Islet of Langerhans (tissue), 1 donor: ENCODE results near the gene POLN.

Source experiments
- FAIRE-seq: peaks from one replicate; lab custom pipeline; 2011; peaks lifted over from hg19 to GRCh38; lab: Jason Lieb, UNC

Gene POLN

DNA sequence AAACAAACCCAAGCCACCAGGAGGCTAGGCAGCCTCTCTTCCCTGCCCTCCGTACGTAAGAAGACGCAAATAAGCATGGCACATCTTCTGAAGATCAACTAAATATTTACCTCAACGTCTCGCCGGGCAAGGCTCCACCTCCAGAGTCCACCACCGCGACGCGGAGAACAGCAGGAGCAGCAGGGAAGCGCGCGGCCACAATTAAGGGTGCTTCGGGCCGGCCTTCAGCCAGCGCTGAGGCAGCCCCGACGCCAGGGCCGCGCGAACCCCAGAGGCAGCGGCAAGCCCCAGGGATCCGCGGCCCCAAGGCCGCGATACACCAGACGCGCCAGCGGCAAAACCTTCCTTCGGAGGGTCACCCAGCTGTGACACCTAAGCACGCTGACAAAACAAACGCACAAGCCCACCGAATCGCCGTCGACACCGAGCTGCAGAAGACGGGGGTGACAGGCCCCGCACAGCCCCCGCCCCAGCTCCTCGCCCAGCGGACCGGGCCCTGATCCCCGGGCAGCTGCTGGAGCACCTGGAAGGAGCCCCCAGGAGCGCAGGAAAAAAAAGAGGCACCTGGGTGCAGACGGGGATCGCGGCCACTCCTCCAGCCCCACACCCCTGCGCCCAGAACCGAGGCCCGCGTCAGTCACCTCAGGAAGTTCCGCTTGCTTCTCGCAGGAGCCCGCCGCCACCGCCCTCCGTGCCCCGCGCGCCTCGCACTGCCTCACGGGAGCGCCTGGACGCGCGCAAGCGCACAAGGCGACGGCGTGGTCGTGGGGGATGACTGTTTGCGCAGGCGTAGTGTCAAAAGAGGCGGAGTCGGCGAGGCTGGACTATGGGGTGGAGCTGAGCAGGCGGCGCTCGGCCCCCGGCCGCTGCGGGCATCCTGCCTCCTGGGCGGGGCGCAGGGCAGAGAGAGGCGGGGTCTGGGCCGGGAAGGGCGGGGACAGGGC, at the start of gene POLN, which contains the start of gene HAUS3:
Gene POLN (minus strand): TSS at position 712 of the 944 bp plus-strand sequence. CDS start 12,890 bp downstream, outside the sequence.
Gene HAUS3 (minus strand): TSS at position 712 of the 944 bp plus-strand sequence. CDS start 1,175 bp downstream, outside the sequence.
- FAIRE-seq = no peak

DNA sequence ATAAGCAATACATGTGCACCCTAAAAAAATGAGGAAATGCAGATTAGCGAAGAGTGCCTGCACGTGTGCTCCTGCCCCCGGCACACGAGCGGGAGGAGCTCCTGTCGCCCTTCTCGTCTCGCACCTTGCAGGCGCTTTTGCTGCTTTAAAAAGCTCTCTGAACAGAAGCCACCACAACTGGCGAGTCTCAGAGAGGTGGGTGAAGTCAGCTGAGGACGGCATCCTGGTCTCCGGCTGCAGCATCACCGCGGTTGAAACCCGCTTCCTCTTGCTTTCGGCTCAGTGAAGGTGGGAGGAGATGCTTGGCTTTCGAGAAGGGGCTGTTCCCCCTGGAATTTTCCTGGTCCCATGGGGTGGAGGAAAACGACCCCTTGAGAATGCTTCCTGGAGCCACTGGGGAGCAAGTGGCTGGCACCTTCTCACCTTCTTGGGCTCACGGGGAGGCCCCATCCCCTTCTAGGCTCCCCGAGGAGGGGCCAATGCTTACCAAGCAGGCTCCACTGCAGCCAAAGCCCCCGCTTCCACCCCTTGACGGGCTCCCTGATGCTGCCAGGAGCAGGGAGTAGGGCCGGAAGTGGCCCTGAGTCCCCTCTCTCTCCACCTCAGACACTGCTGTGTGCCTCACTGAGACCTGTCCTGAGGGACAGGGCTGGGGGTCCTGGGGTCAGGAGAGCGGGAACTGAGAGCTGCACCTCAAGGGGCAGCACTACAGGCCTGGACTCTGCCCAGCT, 49.2 kb upstream of the POLN start:
- no peak for FAIRE-seq

DNA sequence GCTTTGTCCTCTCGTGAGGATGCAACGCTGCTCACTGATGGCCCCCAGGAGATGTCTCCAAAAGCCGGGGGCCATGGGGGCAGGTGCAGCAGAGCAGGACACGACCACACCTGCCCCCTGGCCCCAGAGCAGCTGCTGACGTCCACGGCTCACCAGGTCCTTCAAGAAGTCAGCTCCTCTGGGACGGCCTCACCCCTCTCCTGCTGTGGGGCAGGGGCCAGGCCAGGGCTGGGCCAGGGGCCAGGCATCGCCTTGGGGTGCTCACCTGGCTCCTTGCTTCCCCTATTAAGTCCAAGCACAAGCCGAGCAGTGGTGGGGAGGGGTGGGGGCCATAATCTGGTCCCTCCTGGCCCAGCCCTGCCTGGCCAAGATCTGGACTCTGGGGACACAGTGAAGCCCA, 48.6 kb upstream of the POLN start:
- FAIRE-seq = no peak

DNA sequence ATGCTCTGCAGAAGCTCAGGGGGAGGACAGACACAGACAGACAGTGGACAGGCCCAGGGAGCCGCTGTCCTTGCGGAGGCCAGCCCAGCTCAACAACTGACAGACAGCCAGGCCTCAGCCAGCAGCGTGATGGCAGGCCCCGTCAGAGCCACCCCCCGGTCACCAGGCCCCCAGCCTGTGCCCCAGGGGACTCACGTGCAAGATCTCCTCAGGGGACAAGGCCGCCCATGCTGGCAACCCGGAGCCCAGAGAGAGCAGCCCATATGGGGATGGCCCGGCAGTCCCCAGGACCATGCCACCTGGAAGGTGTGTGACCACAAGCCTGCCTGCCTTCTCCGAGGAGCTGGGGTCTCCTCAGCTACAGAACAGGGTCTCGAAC, 48.0 kb upstream of the POLN start:
- no peak for FAIRE-seq

DNA sequence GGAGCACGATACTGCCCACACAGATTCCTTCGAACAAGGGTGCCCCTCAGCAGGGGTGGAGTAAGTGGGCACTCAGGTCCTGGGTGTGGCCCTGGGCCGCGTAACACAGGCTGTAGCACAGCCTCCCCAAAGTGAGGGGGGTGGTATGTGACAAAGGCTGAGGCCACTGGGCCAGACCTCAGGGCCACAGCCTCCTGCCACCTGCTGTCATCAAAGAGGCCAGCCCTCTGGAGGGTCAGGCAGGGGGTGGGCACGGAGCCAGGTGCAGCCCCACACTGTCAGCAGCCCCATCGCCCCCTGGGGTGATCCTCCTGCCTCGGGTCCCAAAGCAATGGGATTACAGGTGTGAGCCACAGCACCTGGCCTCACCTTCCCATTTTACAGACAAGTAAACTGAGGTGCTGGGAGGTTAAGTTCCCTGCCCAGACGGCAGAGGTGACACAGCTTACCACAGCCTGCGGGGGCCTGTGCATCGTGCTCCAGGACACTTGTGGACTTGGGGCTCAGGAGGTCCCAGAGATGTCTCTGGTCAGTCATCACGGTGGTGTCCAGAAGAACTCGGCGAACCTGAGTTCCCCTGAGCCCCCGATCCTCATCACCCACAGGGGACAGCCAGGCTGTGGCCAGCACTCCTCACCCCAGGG, 47.5 kb upstream of the POLN start:
- no peak for FAIRE-seq

DNA sequence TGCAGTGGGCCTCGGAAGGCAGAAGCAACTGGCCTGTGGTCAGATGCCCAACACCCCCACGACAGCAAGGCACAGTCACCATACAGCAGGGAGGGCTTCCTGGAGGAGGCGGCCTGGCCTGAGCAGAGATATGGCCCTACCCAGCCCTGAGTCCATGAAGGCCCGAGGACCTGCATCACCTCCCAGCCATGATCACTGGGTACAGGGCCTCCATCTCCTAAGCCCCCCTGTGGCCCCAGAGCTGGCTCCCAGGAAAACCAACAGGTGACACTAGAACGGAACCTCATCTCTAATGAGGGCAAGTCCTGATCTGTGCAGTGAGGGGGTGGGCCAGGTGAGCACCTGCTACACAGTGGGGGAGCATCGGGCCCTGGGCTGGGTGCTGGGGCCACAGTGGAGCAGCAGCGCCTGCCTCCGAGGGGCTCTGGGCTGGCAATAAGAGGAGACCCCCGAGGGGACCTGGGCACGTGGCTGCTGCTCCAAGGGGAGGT, 46.2 kb upstream of the POLN start:
- no peak for FAIRE-seq

DNA sequence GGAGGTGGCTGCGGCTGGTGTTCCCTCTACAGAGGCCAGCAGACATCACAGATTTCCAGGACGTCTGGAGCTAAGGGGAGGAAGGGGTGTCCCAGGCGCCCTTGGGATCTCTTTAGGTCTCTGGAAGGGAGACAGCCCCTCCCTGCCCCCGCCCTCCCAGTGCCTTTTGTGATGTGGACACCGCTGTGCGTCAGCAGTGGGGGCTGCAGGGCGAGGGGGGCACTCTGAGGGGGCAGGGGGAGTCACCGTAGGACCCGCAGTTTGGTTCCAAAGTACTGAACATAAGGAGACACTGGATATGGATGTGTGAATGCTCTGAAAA, 45.6 kb upstream of the POLN start:
- no peak for FAIRE-seq

DNA sequence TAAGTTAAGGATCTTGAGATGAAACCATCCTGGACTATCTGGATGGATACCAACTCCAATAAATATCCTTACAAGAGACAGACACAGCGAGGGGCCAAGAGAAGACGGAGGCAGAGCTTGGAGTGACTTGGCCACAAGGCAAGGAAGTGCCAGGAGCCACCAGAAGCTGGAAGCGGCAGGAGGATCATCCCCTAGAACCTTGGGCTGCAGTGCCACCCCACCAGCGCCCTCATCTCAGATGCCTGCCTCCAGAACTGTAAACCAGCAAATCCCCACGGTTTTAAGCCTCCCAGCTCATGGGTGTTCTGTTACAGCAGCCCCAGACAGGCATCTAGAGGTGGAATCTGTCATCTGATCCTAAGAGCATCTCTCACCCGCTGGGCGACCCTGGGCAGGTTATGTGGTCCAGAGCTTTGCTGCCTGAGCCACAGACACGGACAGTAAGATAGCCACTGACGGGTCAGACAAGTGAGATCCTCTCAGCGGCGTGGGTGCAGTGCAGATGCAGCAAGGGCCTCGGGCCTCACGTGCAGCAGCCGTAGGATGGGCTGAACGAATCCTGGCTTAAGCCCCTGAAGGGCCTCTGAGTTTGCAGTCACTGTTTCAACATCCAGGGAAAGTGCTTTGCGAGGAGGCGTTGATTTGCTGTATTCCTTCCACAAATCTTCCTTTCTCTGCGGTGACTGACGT, 45.1 kb upstream of the POLN start:
- no peak for FAIRE-seq

DNA sequence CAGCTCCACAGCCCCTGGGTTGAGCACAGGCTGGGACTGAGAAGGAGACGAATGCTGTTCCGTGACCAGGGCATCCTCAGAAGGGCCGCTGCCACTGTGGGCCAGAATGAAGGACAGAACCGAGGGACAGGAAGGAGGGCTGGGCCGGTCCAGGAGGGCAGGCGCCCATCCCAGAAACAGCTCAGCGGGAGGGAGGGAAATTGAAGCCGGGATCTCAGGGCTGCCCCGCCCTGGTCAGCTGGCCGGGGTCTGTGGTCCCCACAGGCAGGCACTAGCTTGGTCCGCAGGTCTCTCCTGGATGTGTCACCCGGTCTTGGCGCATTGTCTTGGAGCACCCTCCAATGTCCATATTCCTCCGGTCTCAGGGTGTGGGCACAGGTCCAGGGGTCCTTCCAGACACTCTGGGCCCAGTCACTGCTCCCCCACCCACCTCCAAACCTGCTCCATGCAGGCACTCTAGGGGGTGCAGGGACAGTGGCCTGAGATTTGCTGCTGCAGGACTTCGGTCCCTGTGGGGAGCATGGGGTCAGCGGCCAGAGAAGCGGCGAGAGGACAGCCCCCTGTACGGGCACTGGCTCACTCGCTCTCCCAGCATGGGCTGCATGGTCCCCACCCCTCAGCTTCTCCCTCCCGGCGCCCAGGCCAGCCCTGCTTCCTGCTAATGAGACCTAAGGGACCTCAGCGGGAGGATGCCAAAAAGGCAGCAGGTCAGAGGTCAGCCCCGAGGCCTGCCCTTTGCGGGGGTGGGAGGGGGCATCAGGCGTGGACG, 43.9 kb upstream of the POLN start:
- no peak for FAIRE-seq

DNA sequence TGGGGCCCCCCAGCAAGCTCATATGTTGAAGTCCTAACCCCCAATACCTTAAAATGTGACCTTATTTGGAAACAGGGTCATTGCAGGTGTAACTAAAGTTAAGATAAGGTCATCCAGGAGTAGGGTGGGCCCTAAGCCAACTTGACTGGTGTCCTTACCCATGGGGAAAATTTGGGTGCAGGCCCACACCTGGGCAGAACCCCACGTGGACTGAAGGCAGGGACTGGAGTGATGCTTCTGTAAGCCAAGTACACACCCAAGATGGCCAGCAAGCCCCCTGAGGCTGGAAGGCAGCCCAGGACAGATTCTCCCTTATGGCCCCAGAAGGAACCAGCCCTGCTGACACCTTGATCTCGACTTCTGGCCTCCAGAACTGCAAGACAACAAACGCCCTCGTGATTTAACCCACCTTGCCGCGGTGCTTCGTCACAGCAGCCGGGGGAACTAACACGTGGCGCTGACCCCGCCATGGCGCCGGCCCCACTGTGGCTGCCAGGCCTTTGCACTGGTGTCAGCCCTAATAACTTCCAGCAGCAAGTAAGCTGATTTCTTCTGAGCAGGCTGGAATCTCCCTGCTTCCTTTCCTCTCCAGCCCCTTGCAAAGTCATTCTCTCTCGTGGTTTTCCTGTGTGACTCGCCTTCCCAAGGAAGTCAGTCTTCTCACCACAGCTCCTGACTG, 43.2 kb upstream of the POLN start:
- FAIRE-seq = no peak

DNA sequence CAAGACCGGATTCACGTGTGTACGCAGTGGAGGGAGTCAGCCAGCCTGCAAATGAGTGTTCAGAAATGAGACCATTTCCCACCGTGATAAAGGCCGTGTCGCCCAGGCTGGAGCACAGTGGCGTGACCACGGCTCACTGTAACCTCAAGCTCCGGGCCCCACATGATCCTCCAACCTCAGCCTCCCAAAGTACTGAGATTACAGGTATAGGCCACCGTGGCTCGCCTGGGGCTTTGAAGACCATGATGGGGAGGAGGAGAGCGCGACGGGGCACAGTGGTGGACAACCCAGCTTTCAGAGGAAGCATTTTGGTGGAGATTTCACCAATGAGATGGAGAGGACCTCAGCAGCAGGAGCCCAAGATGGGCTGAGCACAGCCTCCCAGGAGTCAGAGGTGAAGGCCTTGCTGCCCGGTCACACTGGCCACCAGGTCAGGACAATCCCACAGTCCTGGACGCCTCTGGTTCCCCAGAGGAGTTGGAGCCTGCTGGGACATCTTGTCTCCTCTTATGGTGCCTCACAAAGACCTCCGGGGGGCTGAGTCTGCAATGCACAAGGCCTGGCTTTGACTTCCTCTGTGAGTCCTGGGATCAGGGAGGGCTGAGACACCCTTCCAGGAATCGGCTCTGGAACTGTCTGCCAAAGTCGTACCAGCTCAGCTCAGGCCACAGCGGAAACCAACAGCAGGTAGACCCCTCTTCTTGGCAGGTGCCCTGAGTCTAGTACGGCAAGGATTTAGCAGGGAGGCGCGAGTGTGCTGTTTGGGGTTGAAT, 42.4 kb upstream of the POLN start:
- no peak for FAIRE-seq

DNA sequence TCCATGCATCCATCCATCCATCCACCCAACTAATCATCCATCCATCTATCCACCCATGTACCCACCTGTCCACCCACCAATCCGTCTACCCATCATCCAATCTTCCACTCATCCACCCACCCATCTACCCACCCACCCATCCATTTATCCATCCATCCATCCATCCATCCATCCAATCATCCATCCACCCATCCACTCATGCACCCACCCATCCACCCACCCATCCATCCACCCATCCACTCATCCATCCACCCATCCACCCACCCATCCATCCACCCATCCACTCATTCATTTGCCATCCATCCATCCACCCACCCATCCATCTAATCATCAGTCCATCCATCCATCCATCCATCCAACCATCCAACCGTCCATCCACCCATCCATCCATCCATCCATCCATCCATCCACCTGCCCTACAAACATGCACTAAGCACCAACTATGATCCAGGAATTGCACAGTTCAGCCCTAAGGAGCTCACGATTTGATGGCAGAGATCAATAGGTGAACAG, 41.3 kb upstream of the POLN start:
- FAIRE-seq = no peak

DNA sequence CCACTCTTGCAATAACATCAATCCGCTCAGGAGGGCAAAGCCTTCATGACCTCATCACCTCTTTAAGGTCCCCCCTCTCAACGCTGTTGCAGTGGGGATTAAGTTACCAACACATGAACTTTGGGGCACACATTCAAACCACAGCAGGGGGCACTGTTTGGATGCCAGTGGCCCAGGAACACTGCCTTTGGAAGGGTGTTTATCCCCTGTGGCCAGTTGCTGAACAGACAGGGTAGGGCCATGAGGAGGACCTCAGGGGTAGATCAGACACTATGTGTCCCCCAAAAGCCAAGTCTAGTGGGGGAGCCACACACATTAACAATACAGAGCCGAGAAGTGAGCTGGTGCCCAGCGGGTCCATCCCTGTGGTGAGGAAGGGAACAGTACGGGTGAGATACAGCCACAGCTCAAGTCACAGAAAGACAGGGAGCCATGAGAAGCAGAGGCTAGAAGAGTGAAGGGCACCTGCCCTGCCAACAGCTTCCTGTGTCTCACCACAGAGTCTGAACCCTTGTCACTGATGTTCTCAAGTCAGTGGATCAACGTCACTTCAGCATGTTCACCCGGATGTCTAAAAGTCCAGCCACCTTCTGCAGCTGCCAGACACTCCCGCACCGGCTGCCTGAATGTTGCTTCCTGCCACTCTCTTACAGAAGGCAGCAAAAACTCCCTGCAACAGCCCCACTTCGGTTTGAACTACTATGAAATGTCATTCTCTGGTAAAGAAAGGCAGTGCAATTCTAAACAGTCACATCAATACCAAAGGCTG, 39.8 kb upstream of the POLN start:
- FAIRE-seq = no peak

DNA sequence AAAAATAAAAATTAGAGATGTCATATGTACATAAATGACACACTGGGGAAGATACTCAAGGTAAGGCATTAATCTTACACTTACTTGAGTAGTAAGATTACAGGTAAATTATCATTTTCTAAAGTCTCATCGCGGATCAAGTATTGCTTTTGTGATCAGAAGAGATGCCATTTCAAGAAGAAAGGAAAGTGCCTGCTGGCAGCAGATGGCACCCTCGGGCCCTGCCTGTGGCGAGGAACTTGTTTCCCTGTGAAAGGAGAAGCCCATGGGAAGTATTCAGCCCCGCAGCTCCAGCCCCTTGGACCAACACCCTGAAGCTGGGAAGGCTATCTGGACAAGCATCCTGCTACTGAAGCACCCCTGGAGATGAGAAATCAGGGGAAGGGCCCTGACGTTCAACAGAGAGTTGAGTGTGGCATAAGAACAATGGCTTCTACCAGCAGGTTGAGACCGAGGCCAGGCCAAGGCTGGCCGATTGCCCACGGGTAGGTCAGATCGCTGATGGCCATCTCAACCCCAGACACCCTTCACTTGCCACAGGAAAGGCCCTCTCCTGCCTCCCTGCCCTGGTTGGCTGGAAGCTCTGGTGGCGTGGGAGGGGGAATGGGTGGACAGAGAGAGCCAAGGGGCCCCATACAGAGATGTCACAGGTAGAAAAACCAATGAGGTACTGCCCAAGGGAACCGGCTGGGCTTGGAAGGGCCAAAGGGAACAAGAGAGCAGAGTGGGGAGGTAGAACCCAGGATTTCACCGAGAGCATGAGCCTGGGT, 38.8 kb upstream of the POLN start:
- no peak for FAIRE-seq

DNA sequence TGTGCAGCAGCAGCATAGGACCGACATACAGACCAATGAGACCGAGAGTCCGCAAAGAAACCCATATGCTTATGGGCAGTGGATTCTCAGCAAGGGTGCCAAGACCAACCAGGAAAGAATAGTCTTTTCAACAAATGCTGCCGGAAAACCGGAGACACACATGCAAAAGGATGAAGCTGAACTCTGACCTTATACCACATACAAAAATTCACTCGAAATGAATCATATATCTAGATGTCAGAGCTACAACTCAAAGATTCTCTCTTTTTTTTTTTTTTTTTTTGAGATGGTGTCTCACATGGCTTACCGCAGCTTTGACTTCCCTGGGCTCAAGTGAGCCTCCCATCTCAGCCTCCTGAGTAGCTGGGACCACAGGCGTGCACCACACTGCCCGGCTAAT, 36.0 kb upstream of the POLN start:
- FAIRE-seq = no peak

DNA sequence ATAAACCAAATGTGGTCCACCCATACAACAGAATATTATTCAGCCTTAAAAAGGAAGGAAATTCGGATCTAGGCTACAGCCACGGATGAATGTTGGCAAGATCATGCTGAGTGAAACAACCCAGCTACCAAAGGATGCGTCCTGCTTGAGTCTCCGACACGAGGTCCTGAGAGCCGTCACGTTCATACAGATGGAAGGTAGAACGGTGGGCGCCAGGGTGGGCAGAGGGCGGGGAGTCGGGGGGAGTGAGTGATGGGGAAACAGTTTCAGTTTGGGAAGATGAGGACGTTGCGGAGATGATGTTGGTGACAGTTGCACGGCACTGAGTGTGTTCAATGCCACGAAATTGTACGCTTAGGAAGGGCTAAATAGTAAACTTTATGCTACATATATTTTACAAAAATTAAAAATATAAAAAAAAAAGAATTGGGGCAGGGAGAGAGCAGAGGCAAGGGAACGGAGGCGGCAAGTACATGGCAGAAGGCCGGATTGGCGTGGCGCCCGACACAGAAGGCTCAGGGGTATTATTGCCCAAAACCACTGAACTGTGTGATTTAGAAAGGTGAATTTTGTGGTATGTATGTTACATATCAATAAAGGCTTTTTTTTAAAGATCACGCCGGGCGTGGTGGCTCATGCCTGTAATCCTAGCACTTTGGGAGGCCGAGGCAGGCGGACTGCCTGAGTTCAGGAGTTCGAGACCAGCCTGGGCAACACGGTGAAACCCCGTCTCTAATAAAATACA, 34.8 kb upstream of the POLN start:
- no peak for FAIRE-seq

DNA sequence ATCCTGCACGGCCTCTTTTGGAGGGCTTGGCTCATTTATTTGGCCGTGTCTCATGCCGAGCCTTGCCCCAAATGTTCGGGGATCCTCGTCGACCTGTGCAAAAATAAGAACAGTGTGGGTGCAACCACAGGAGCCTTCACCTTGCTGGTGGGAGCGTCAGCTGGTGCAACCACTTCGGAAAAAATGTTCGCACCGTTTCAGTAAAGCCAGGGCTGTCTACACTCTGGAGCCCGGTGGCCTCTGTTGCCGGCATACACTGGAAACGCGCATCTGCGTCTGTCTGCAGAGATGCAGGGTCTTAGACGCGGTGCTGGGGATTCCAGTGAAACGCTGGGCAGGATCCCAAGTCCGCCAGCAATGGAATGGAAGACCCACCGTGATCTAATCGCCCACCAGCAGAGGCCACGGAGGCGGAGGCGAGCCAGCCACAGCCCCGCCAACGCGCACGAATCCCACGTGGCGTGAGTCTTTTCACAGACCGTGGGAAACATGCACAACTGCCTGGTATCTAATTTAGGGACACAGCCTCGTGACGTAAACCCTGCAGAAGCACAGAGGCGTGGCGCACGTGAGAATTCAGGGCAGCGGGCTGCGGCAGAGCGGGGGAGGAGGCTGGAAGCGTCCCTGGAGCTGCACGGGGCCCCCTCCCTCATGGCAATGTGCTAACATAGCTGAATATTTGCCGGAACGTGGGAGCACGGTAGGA, 33.8 kb upstream of the POLN start:
- FAIRE-seq = no peak
